Brain microvascular endothelial cell (primary cell): ENCODE data around the gene TTC16.

Experiments used
- DNase-seq: peaks from one replicate; pipeline ENCODE4 v3.0.0-alpha.2; 2020
- H3K27ac ChIP-seq: fragments of 250-450 bp; sonication (Bioruptor Pico); 2 replicates; pipeline ENCODE4 v1.5.1; 2020; ENCODE audit warnings: mild to moderate bottlenecking, moderate library complexity
- H3K27me3 ChIP-seq: fragments of 250-450 bp; sonication (Bioruptor Pico); replicated peaks from 2 replicates; pipeline ENCODE4 v1.5.1; 2020; ENCODE audit warnings: mild to moderate bottlenecking
- H3K36me3 ChIP-seq: fragments of 250-450 bp; sonication (Bioruptor Pico); replicated peaks from 2 replicates; pipeline ENCODE4 v1.5.1; 2020; ENCODE audit warnings: mild to moderate bottlenecking
- H3K4me3 ChIP-seq: 2 replicates; pipeline ENCODE4 v1.5.1; 2011; ENCODE audit warnings: low read depth, mild to moderate bottlenecking, control low read depth, low read length, moderate library complexity
- CTCF ChIP-seq: IDR thresholded peaks from 2 replicates; pipeline ENCODE4 v1.5.1; 2011; ENCODE audit warnings: low read depth, mild to moderate bottlenecking, moderate library complexity, low read length, control low read depth, inconsistent platforms; ENCODE audit errors: missing control alignments
- in situ Hi-C: cut with HindIII; loops from 2 replicates; pipeline ENCODE4 v1.10.0; 2017; ENCODE audit warnings: low sequenced_read_pairs, low pct_ligation_motif_present

The TTC16 gene

GRCh38 chr9:127765418-127765817 lies 49.5 kb downstream of the TTC16 start:
- Histone ChIP-seq H3K27me3 (no peaks in the 10 kb centered on the region), H3K4me3 (no peak overlapping the region), H3K27ac (no peak overlapping the region), H3K36me3 (no peaks in the 10 kb centered on the region)
- no peak for DNase-seq
- in situ Hi-C loops = loop anchor here (25.0 kb wide), 1 partner anchor 97 kb away; the partner anchor contains the start of gene ENG
- TF ChIP-seq CTCF = no peak

- Histone ChIP-seq H3K27ac (no peak overlapping the region), H3K4me3 (no peak overlapping the region), H3K27me3 (no peaks in the 10 kb centered on the region), H3K36me3 (no peaks in the 10 kb centered on the region)
- in situ Hi-C loops = loop anchor here (25.0 kb wide), 1 partner anchor 95 kb away; the partner anchor contains the start of gene ENG
- DNase-seq = no peak
- TF ChIP-seq CTCF = no peak
Measured at GRCh38 chr9:127767410-127767809, 51.5 kb downstream of the TTC16 start.

- H3K36me3 ChIP-seq = no peaks in the 10 kb centered on the region
- DNase-seq = peak; percentile 15
- in situ Hi-C loops = loop anchor here (25.0 kb wide), 1 partner anchor 94 kb away; the partner anchor contains the start of gene ENG
- TF ChIP-seq CTCF = no peak
- peak overlapping the region; percentile 40 for H3K27ac ChIP-seq
- H3K4me3 ChIP-seq = no peak overlapping the region
- H3K27me3 ChIP-seq = no peaks in the 10 kb centered on the region
Measured at GRCh38 chr9:127767909-127768331, 52.0 kb downstream of the TTC16 start.

GRCh38 chr9:127768698-127769097 lies 52.8 kb downstream of the TTC16 start:
- Histone ChIP-seq H3K27ac (no peak overlapping the region), H3K27me3 (no peaks in the 10 kb centered on the region), H3K4me3 (no peak overlapping the region), H3K36me3 (no peaks in the 10 kb centered on the region)
- no peak for DNase-seq
- TF ChIP-seq CTCF = no peak
- in situ Hi-C loops = loop anchor here (25.0 kb wide), 1 partner anchor 94 kb away; the partner anchor contains the start of gene ENG

- no peaks in the 10 kb centered on the region for H3K27me3 ChIP-seq
- H3K36me3 ChIP-seq = no peaks in the 10 kb centered on the region
- H3K4me3 ChIP-seq = no peak overlapping the region
- H3K27ac ChIP-seq = no peak overlapping the region
- DNase-seq = no peak
- in situ Hi-C loops = loop anchor here (25.0 kb wide), 1 partner anchor 93 kb away; the partner anchor contains the start of gene ENG
- TF ChIP-seq CTCF = no peak
Measured at GRCh38 chr9:127769101-127769500, 53.2 kb downstream of the TTC16 start.
